H1 (cell line): Measurements from ENCODE around the gene COQ8A. TPM values are rescaled to one million over a fixed set of nuclear protein-coding genes. Genes with fewer than 3 reads are reported as not detected.

Experiments used
- CTCF ChIA-PET: fragments of 300-600 bp; sonication (Branson Sonifier 250); formaldehyde crosslinking; loops from one replicate; lab custom pipeline; 2021; ENCODE audit not compliant: partially characterized antibody; lab: Charles Lee
- POLR2A ChIA-PET: fragments of 300-600 bp; sonication (Branson Sonifier 250); formaldehyde crosslinking; loops from one replicate; lab custom pipeline; 2021; ENCODE audit warnings: inconsistent platforms; ENCODE audit not compliant: partially characterized antibody; lab: Charles Lee
- DNase-seq, 2 experiments: peaks; one replicate each; pipeline versions ENCODE4 v3.0.0 to v3.0.0-alpha.2; 2010 to 2022; ENCODE audit warnings: low spot score in 2 of 2, low read depth in 1 of 2, mixed read lengths in 1 of 2
- FAIRE-seq: peaks from 2 replicates; lab custom pipeline; 2011; peaks lifted over from hg19 to GRCh38; lab: Jason Lieb, UNC
- H2AFZ ChIP-seq: 2 replicates; pipeline ENCODE4 v1.8.1; 2012; ENCODE audit warnings: low read length, inconsistent platforms
- H2AK5ac ChIP-seq: 2 replicates; pipeline ENCODE4 v1.6.1; 2013; ENCODE audit warnings: low read depth, low read length
- H2BK120ac ChIP-seq: replicated peaks from 2 replicates; pipeline ENCODE3; 2013; ENCODE audit warnings: low read depth, low read length, inconsistent platforms
- H2BK12ac ChIP-seq: 2 replicates; pipeline ENCODE4 v1.6.1; 2013; ENCODE audit warnings: low read depth, low read length
- H2BK15ac ChIP-seq: 2 replicates; pipeline ENCODE4 v1.6.1; 2013; ENCODE audit warnings: low read length
- H2BK20ac ChIP-seq: 2 replicates; pipeline ENCODE4 v1.6.1; 2013; ENCODE audit warnings: low read length
- H2BK5ac ChIP-seq: 2 replicates; pipeline ENCODE4 v1.6.1; 2013; ENCODE audit warnings: low read depth, low read length
- H3K14ac ChIP-seq: 2 replicates; pipeline ENCODE4 v1.6.1; 2013; ENCODE audit warnings: inconsistent platforms; ENCODE audit not compliant: insufficient read length
- H3K18ac ChIP-seq: 2 replicates; pipeline ENCODE4 v1.6.1; 2013; ENCODE audit warnings: low read length; ENCODE audit errors: extremely low read depth
- H3K23ac ChIP-seq: 2 replicates; pipeline ENCODE4 v1.6.1; 2013; ENCODE audit warnings: inconsistent platforms; ENCODE audit not compliant: insufficient read length
- H3K23me2 ChIP-seq: 2 replicates; pipeline ENCODE4 v1.6.1; 2013; ENCODE audit warnings: low read depth, low read length
- H3K27ac ChIP-seq: 2 replicates; pipeline ENCODE4 v1.6.1; 2011; ENCODE audit warnings: low read depth, low read length, inconsistent platforms
- H3K27me3 ChIP-seq, 4 experiments: replicated peaks in 1 of 4; 1 replicate in 1 of 4; 2 replicates in 3 of 4; pipeline versions ENCODE4 v1.6.1 to v1.8.1; 2011 to 2013; ENCODE audit warnings: low read length in 3 of 4, mild to moderate bottlenecking in 3 of 4, inconsistent platforms in 2 of 4, mixed read lengths in 2 of 4, moderate library complexity in 1 of 4; ENCODE audit not compliant: control insufficient read depth in 3 of 4, insufficient read depth in 3 of 4; ENCODE audit errors: extremely low read depth in 1 of 4
- H3K36me3 ChIP-seq, 4 experiments: 2 replicates each; pipeline versions ENCODE4 v1.6.1 to v1.8.1; 2011 to 2013; ENCODE audit warnings: mild to moderate bottlenecking in 4 of 4, low read length in 3 of 4, moderate library complexity in 2 of 4, control low read depth in 1 of 4, inconsistent platforms in 1 of 4; ENCODE audit not compliant: insufficient read depth in 4 of 4, control insufficient read depth in 2 of 4
- H3K4ac ChIP-seq: replicated peaks from 2 replicates; pipeline ENCODE3; 2013; ENCODE audit warnings: low read length, low read depth, mixed read lengths, inconsistent platforms; ENCODE audit not compliant: insufficient read length
- H3K4me1 ChIP-seq, 4 experiments: replicated peaks in 1 of 4; 1 replicate in 1 of 4; 2 replicates in 3 of 4; pipeline versions ENCODE4 v1.6.1 to v1.8.1; 2011 to 2013; ENCODE audit warnings: low read length in 3 of 4, inconsistent platforms in 2 of 4, mixed read lengths in 1 of 4; ENCODE audit not compliant: insufficient read depth in 4 of 4, control insufficient read depth in 3 of 4
- H3K4me2 ChIP-seq, 2 experiments: 2 replicates each; pipeline versions ENCODE4 v1.6.1 to v1.8.1; 2011 to 2013; ENCODE audit warnings: low read depth in 2 of 2, low read length in 2 of 2, control low read depth in 1 of 2, inconsistent platforms in 1 of 2, mild to moderate bottlenecking in 1 of 2; ENCODE audit not compliant: insufficient read depth in 1 of 2
- H3K4me3 ChIP-seq, 4 experiments: fragments of 200-600, 300-600 bp in 1 of 4; sonication (generic), shearing (Covaris generic), sonication (Bioruptor Twin) in 1 of 4; 2 replicates each; pipeline versions ENCODE4 v1.5.1 to v1.8.1; 2011 to 2016; ENCODE audit warnings: low read length in 4 of 4, low read depth in 3 of 4, control low read depth in 2 of 4, inconsistent platforms in 2 of 4, mild to moderate bottlenecking in 2 of 4, mixed read lengths in 1 of 4, moderate library complexity in 1 of 4; ENCODE audit not compliant: insufficient read depth in 2 of 4; ENCODE audit errors: extremely low read depth in 1 of 4
- H3K56ac ChIP-seq: replicated peaks from 2 replicates; pipeline ENCODE3; 2013; ENCODE audit warnings: low read depth, mild to moderate bottlenecking, mixed read lengths, low read length, inconsistent platforms; ENCODE audit not compliant: insufficient read length
- H3K79me1 ChIP-seq: 2 replicates; pipeline ENCODE4 v1.6.1; 2013; ENCODE audit warnings: low read depth, low read length, control low read depth
- H3K79me2 ChIP-seq, 2 experiments: 2 replicates each; pipeline versions ENCODE4 v1.6.1 to v1.8.1; 2012 to 2013; ENCODE audit warnings: low read length in 2 of 2, mild to moderate bottlenecking in 2 of 2, inconsistent platforms in 1 of 2; ENCODE audit not compliant: insufficient read depth in 2 of 2, control insufficient read depth in 1 of 2
- H3K9ac ChIP-seq, 4 experiments: replicated peaks in 1 of 4; 1 replicate in 1 of 4; 2 replicates in 3 of 4; pipeline versions ENCODE4 v1.6.1 to v1.8.1; 2011 to 2013; ENCODE audit warnings: low read depth in 3 of 4, low read length in 3 of 4, control low read depth in 2 of 4, mild to moderate bottlenecking in 2 of 4, moderate library complexity in 2 of 4, inconsistent platforms in 1 of 4; ENCODE audit errors: extremely low read depth in 1 of 4
- H3K9me3 ChIP-seq, 2 experiments: 2 replicates each; pipeline versions ENCODE4 v1.6.1 to v1.8.1; 2012 to 2013; ENCODE audit warnings: mild to moderate bottlenecking in 2 of 2, moderate library complexity in 2 of 2, control low read depth in 1 of 2, inconsistent platforms in 1 of 2, low read depth in 1 of 2, low read length in 1 of 2, mixed read lengths in 1 of 2; ENCODE audit not compliant: insufficient read depth in 2 of 2
- H4K20me1 ChIP-seq, 2 experiments: replicated peaks in 1 of 2; 2 replicates each; pipeline versions ENCODE3 to v1.8.1; 2011 to 2013; ENCODE audit warnings: inconsistent platforms in 2 of 2, low read length in 2 of 2, mild to moderate bottlenecking in 1 of 2; ENCODE audit not compliant: insufficient read depth in 2 of 2, control insufficient read depth in 1 of 2
- H4K5ac ChIP-seq: 2 replicates; pipeline ENCODE4 v1.6.1; 2013; ENCODE audit warnings: low read length, low read depth, mixed read lengths, inconsistent platforms; ENCODE audit not compliant: insufficient read length
- H4K8ac ChIP-seq: 2 replicates; pipeline ENCODE4 v1.8.0; 2013; ENCODE audit warnings: mild to moderate bottlenecking, moderate library complexity, low read length, inconsistent platforms; ENCODE audit not compliant: insufficient read depth; ENCODE audit errors: extremely low read depth
- H4K91ac ChIP-seq: replicated peaks from 2 replicates; pipeline ENCODE3; 2013; ENCODE audit warnings: low read length, mixed read lengths, inconsistent platforms; ENCODE audit not compliant: insufficient read length
- CHD2 ChIP-seq: IDR thresholded peaks from 2 replicates; pipeline ENCODE4 v1.6.1; 2012; ENCODE audit warnings: low read length, improper control_type of control experiment
- CREB1 ChIP-seq: IDR thresholded peaks from 2 replicates; pipeline ENCODE4 v1.6.1; 2012; ENCODE audit warnings: inconsistent platforms
- FOSL1 ChIP-seq: IDR thresholded peaks from 2 replicates; pipeline ENCODE4 v1.6.1; 2011; ENCODE audit warnings: mild to moderate bottlenecking, low read depth, low read length, moderate library complexity; ENCODE audit not compliant: insufficient read depth
- KDM5A ChIP-seq: fragments of 200-600 bp; IDR thresholded peaks from 2 replicates; pipeline ENCODE4 v1.7.1; 2012; ENCODE audit warnings: mild to moderate bottlenecking, low read length, inconsistent platforms, mixed read lengths
- POLR2AphosphoS5 ChIP-seq: IDR thresholded peaks from 2 replicates; pipeline ENCODE4 v1.6.1; 2011; ENCODE audit warnings: low read depth, low read length
- POU5F1 ChIP-seq: IDR thresholded peaks from 2 replicates; pipeline ENCODE4 v1.6.1; 2011; ENCODE audit warnings: low read depth, mild to moderate bottlenecking, low read length, moderate library complexity
- RAD21 ChIP-seq, 2 experiments: IDR thresholded peaks in 1 of 2; conservative IDR thresholded peaks in 1 of 2; 2 replicates each; pipeline ENCODE4 v1.6.1; 2011; ENCODE audit warnings: low read depth in 2 of 2, low read length in 2 of 2, improper control_type of control experiment in 1 of 2, inconsistent platforms in 1 of 2, mild to moderate bottlenecking in 1 of 2, moderate library complexity in 1 of 2
- RXRA ChIP-seq: IDR thresholded peaks from 2 replicates; pipeline ENCODE4 v1.6.1; 2011; ENCODE audit warnings: low read depth, mild to moderate bottlenecking, low read length, moderate library complexity; ENCODE audit not compliant: insufficient read depth
- SIX5 ChIP-seq: IDR thresholded peaks from 2 replicates; pipeline ENCODE4 v1.6.1; 2011; ENCODE audit warnings: mild to moderate bottlenecking, low read depth, low read length
- SRF ChIP-seq: IDR thresholded peaks from 2 replicates; pipeline ENCODE4 v1.6.1; 2011; ENCODE audit warnings: mild to moderate bottlenecking, low read depth, low read length, moderate library complexity
- SUZ12 ChIP-seq: fragments of 200-600 bp; sonication (generic); IDR thresholded peaks from 2 replicates; pipeline ENCODE4 v1.6.1; 2012; ENCODE audit warnings: mild to moderate bottlenecking, inconsistent platforms, low read length, moderate library complexity, mixed read lengths
- TAF1 ChIP-seq: IDR thresholded peaks from 2 replicates; pipeline ENCODE4 v1.6.1; 2011; ENCODE audit warnings: mild to moderate bottlenecking, low read depth, low read length
- WGBS, 2 experiments: shearing (Covaris generic) in 1 of 2; methylation state at CpG; one replicate each; pipeline versions ENCODE4 v1.1.6 to v1.1.7; 2013 to 2015; ENCODE audit warnings: low lambda C conversion rate in 2 of 2, mixed read lengths in 2 of 2, inconsistent platforms in 1 of 2, low coverage in 1 of 2, missing lambda C conversion rate in 1 of 2; ENCODE audit not compliant: insufficient replicate concordance in 2 of 2, insufficient coverage in 1 of 2, insufficient read length in 1 of 2; ENCODE audit errors: extremely low coverage in 1 of 2, missing lambda C conversion rate in 1 of 2; 5-methylcytosine and 5-hydroxymethylcytosine counted together
- polyA plus RNA-seq, 7 experiments: library from polyadenylated mRNA; depleted of rRNA in 3 of 7; stranded (reverse) in 5 of 7; unstranded in 2 of 7; fragments of >200 nt in 5 of 7; fragments of 200-250 nt in 2 of 7; gene quantifications; 1 replicate in 5 of 7; 2 replicates in 1 of 7; 4 replicates in 1 of 7; pipeline versions ENCODE4 v1.2.1 to v1.2.3, GENCODE V29; 2011 to 2013; ENCODE audit warnings: missing spikeins in 2 of 7, mixed read lengths in 2 of 7
- total RNA-seq: library from RNA; stranded (reverse); fragmentation: NEBNext Ultra II Directional; extraction: Animal tissue kit (Norgen Biotek cat#: 25700); gene quantifications from 2 replicates; pipeline ENCODE4 v1.2.1, GENCODE V29; 2021
- TF ChIP-seq, protein P1 (sequence below): IDR thresholded peaks from 2 replicates; pipeline ENCODE4 v1.6.1; 2012; ENCODE audit warnings: inconsistent platforms

Gene COQ8A
- total and polyA plus RNA-seq, 2 of the 8 experiments (the other 6 are each of a cell fraction or from before 2014, with no cell fraction given), result 28.5 to 38.9 TPM

DNA sequence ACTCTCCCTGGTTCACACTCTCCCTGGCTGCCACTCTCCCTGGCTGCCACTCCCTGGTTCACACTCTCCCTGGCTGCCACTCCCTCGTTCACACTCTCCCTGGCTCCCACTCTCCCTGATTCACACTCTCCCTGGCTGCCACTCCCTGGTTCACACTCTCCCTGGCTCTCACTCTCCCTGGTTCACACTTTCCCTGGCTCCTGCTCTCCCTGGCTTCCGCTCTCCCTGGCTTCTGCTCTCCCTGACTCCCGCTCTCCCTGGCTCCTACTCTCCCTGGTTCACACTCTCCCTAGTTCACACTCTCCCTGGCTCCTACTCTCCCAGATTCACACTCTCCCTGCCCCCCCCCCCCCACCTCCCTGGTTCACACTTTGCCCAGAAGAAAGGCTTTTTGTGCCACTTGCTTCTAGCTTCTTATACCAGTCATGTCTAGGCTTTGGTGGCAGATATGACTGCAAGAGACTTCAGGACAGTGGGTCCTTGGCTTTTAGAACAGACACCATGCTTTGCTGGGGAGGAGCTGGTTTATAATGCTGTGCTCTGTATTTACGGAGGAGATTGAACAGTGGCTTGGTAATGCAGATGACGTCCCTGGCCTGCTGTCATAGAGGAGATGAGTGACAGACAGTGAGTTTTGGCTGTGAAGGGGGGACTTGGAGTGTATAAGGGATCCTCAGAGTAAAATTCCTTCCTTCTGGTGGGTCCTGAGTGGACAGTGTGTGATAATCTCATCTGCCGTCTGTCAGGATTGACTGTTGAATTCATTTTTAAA is 17.0 kb downstream of the COQ8A start:
- Histone ChIP-seq H3K18ac (no peak overlapping the region), H4K8ac (no peak overlapping the region), H2BK5ac (no peak overlapping the region), H3K14ac (no peak overlapping the region), H3K4ac (no peak overlapping the region), H4K91ac (no peak overlapping the region), H3K79me1 (peaks cover 14% of the 10 kb centered on the region), H3K27me3 (no peaks in the 10 kb centered on the region), H2BK20ac (no peak overlapping the region), H3K9me3 (peaks cover 2 to 3% of the 10 kb centered on the region in 2 experiments; a peak in 2 of 4 replicates), H3K79me2 (peaks cover 8 to 33% of the 10 kb centered on the region in 2 experiments), H2AFZ (no peak overlapping the region), H2BK120ac (no peak overlapping the region), H3K9ac (no peak overlapping the region), H2BK12ac (no peak overlapping the region), H2AK5ac (no peak overlapping the region), H3K23me2 (peaks cover 8% of the 10 kb centered on the region; the same call in 1 of the 2 replicates), H3K4me1 (no peaks in the 10 kb centered on the region; a peak in 1 of 7 replicates), H3K27ac (no peak overlapping the region), H2BK15ac (no peak overlapping the region), H3K36me3 (no peaks in the 10 kb centered on the region), H3K56ac (no peak overlapping the region), H4K5ac (no peak overlapping the region), H3K23ac (no peak overlapping the region), H4K20me1 (peaks cover 0 to 2% of the 10 kb centered on the region in 2 experiments), H3K4me2 (no peak overlapping the region), H3K4me3 (no peak overlapping the region)
- POLR2A ChIA-PET, result no interaction called here
- CTCF ChIA-PET, result no interaction called here
- no peak for DNase-seq
- FAIRE-seq, result no peak
- 91% methylated on average over 5 of the region's 6 CpGs; no CpG with 5 or more reads in 1 of the 2 experiments for WGBS, 2 experiments
- TF ChIP-seq FOSL1 (no peak), RXRA (no peak), POU5F1 (no peak), CHD2 (no peak), POLR2AphosphoS5 (no peak), RAD21 (IDR thresholded peaks at IDR 0.05 in 1 of 2, conservative IDR thresholded peaks at IDR 0.05 in 1 of 2; ENCODE audit: low read depth in 2 of 2, low read length in 2 of 2) (no peak), KDM5A (no peak), SIX5 (no peak), CREB1 (no peak), SRF (no peak), SUZ12 (no peak), TAF1 (no peak)
- TF ChIP-seq, protein P1, sequence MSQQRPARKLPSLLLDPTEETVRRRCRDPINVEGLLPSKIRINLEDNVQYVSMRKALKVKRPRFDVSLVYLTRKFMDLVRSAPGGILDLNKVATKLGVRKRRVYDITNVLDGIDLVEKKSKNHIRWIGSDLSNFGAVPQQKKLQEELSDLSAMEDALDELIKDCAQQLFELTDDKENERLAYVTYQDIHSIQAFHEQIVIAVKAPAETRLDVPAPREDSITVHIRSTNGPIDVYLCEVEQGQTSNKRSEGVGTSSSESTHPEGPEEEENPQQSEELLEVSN, result no peak
